ENCODE data around the gene RRAS.
"Not testable (repeated sequence)": the region's sequence is repeated elsewhere in the genome, so short reads cannot be mapped to it uniquely, and the experiment has no call there.

Gene RRAS

GRCh38 chr19:49626226-49626625 is 13.7 kb downstream of the RRAS start:
- no peak for DNase-seq

- no peak for DNase-seq
Measured at GRCh38 chr19:49624967-49625910, 14.7 kb downstream of the RRAS start.

- not testable (repeated sequence) for DNase-seq
Measured at GRCh38 chr19:49617860-49618259, 22.1 kb downstream of the RRAS start.

GRCh38 chr19:49616945-49617344 is 23.0 kb downstream of the RRAS start:
- no peak for DNase-seq

GRCh38 chr19:49616532-49616931 is 23.4 kb downstream of the RRAS start:
- DNase-seq, result no peak

- no peak for DNase-seq
Measured at GRCh38 chr19:49615861-49616260, 24.1 kb downstream of the RRAS start.

GRCh38 chr19:49614096-49614833 is 25.7 kb downstream of the RRAS start:
- DNase-seq, result no peak

GRCh38 chr19:49613374-49613773 is 26.6 kb downstream of the RRAS start:
- no peak for DNase-seq

GRCh38 chr19:49609499-49610092 is 30.3 kb downstream of the RRAS start:
- DNase-seq, result no peak

- no peak for DNase-seq
Measured at GRCh38 chr19:49605605-49606004, 34.3 kb downstream of the RRAS start.

GRCh38 chr19:49602806-49603205 is 37.1 kb downstream of the RRAS start:
- DNase-seq, result no peak

- DNase-seq, result no peak
Measured at GRCh38 chr19:49601482-49602038, 38.4 kb downstream of the RRAS start.

GRCh38 chr19:49599378-49600295 is 40.3 kb downstream of the RRAS start:
- no peak for DNase-seq

GRCh38 chr19:49597703-49597974 is 42.3 kb downstream of the RRAS start:
- DNase-seq, result no peak

- no peak for DNase-seq
Measured at GRCh38 chr19:49596954-49597702, 42.8 kb downstream of the RRAS start.

- no peak for DNase-seq
Measured at GRCh38 chr19:49596407-49596806, 43.5 kb downstream of the RRAS start.

- no peak for DNase-seq
Measured at GRCh38 chr19:49595819-49596404, 44.0 kb downstream of the RRAS start.

GRCh38 chr19:49594993-49595818 is 44.7 kb downstream of the RRAS start:
- DNase-seq, result no peak

GRCh38 chr19:49594157-49594992 is 45.6 kb downstream of the RRAS start:
- DNase-seq, result no peak

All from NCI-H2227 treated with DMSO at 0.1 percent for 48 hours (cell line).